Peyer's patch (tissue), 4 donors: ENCODE results near the gene GABRR3.

Experiments used
- POLR2A ChIP-seq, 2 donors: fragments of 450-650 bp; IDR thresholded peaks; one replicate each; pipeline ENCODE4 v1.5.1; 2017; ENCODE audit warnings: antibody characterized with exemption in 2 of 2, mild to moderate bottlenecking in 2 of 2, moderate library complexity in 2 of 2
- TF ChIP-seq, protein P1 (sequence below), 6 experiments: fragments of 450-650 bp in 4 of 6; fragments of 200-600 bp in 2 of 6; sonication (generic) in 1 of 6; IDR thresholded peaks; one replicate each; pipeline ENCODE4 v1.5.1; 2017 to 2019; ENCODE audit warnings: antibody characterized with exemption in 6 of 6, mild to moderate bottlenecking in 3 of 6, moderate library complexity in 1 of 6

- TF ChIP-seq, protein P1, sequence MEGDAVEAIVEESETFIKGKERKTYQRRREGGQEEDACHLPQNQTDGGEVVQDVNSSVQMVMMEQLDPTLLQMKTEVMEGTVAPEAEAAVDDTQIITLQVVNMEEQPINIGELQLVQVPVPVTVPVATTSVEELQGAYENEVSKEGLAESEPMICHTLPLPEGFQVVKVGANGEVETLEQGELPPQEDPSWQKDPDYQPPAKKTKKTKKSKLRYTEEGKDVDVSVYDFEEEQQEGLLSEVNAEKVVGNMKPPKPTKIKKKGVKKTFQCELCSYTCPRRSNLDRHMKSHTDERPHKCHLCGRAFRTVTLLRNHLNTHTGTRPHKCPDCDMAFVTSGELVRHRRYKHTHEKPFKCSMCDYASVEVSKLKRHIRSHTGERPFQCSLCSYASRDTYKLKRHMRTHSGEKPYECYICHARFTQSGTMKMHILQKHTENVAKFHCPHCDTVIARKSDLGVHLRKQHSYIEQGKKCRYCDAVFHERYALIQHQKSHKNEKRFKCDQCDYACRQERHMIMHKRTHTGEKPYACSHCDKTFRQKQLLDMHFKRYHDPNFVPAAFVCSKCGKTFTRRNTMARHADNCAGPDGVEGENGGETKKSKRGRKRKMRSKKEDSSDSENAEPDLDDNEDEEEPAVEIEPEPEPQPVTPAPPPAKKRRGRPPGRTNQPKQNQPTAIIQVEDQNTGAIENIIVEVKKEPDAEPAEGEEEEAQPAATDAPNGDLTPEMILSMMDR (IDR thresholded peaks at IDR 0.05), result no peak
- TF ChIP-seq POLR2A (IDR thresholded peaks at IDR 0.05), result no peak
Observed at GRCh38 chr3:98021830-98022560, 13.1 kb downstream of the GABRR3 start.
